A549 (cell line): ENCODE measurements around the gene CIRBP.

Source experiments
- CHD2 ChIP-seq: fragments of 150-350 bp; IDR thresholded peaks from 2 replicates; pipeline ENCODE4 v1.6.1; 2014; ENCODE audit warnings: low read length; ENCODE audit not compliant: partially characterized antibody
- CHD4 ChIP-seq: fragments of 200-600 bp; sonication (generic); IDR thresholded peaks from 2 replicates; pipeline ENCODE4 v1.6.1; 2016; ENCODE audit warnings: antibody characterized with exemption, mild to moderate bottlenecking, borderline replicate concordance
- ESRRA ChIP-seq: fragments of 150-350 bp; IDR thresholded peaks from 2 replicates; pipeline ENCODE4 v1.6.1; 2014; ENCODE audit warnings: mild to moderate bottlenecking, low read length, borderline replicate concordance
- HDAC2 ChIP-seq: fragments of 200-600 bp; sonication (generic); IDR thresholded peaks from 2 replicates; pipeline ENCODE4 v1.6.1; 2016
- JUNB ChIP-seq: fragments of >200 bp; sonication (Bioruptor Twin); formaldehyde crosslinking; IDR thresholded peaks from 2 replicates; pipeline ENCODE4 v1.6.1; 2016
- MAZ ChIP-seq: fragments of 150-350 bp; IDR thresholded peaks from 2 replicates; pipeline ENCODE4 v1.6.1; 2014; ENCODE audit warnings: antibody characterized with exemption, low read depth, low read length, borderline replicate concordance
- MYC ChIP-seq: IDR thresholded peaks from 2 replicates; pipeline ENCODE4 v1.6.1; 2012; ENCODE audit warnings: mild to moderate bottlenecking, inconsistent platforms, low read length, improper control_type of control experiment, borderline replicate concordance
- POLR2A ChIP-seq: IDR thresholded peaks from 2 replicates; pipeline ENCODE4 v1.6.1; 2012; ENCODE audit warnings: mild to moderate bottlenecking, low read length
- POLR2AphosphoS2 ChIP-seq: conservative IDR thresholded peaks from 2 replicates; pipeline ENCODE4 v1.6.1; 2012; ENCODE audit warnings: low read length, improper control_type of control experiment, inconsistent platforms
- RAD21 ChIP-seq, 2 experiments: fragments of >200 bp in 1 of 2; sonication (Bioruptor Twin) in 1 of 2; formaldehyde crosslinking in 1 of 2; IDR thresholded peaks in 1 of 2; conservative IDR thresholded peaks in 1 of 2; 2 replicates in 1 of 2; 3 replicates in 1 of 2; pipeline ENCODE4 v1.6.1; 2012 to 2018; ENCODE audit warnings: inconsistent platforms in 1 of 2
- TP53 ChIP-seq: fragments of 250-450 bp; sonication (Bioruptor Pico); IDR thresholded peaks from 2 replicates; pipeline ENCODE4 v1.5.0; 2021; ENCODE audit warnings: mild to moderate bottlenecking, moderate library complexity
- TF ChIP-seq, protein P1 (sequence below): fragments of >200 bp; sonication (Bioruptor Twin); formaldehyde crosslinking; IDR thresholded peaks from 3 replicates; pipeline ENCODE4 v1.5.1; 2016
- TF ChIP-seq, protein P2 (sequence below): fragments of 200-600 bp; sonication (generic); IDR thresholded peaks from 2 replicates; pipeline ENCODE4 v1.6.1; 2016; ENCODE audit warnings: antibody characterized with exemption, mild to moderate bottlenecking, moderate library complexity

DNA sequence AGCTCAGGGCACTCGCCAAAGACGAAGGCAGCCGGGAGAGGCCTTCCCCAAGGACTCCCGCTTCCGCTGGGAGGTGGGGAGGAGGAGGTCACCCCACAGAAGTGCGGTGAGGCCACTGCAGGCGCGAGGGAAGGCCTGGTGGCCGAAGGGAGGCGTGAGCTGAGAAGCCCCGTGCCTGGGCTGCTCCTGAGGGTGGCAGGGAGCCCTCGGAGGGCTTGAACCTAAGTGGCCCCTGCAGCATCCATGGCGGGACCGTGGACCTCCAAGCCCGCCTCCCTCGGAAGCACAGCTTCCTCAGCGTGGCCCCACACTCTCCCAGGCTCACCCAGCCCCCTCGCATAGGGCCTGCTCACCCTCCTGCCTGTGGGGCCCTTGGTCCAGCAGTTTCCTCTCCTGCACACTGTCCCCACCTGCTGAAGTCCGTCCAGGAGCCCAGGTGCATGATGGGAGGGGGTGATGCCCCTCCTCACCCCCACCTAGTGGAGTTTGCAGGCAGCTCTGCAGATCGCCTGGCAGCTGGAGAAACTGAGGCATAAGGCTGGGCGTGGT lies 42.5 kb downstream of the CIRBP start:
- TF ChIP-seq, protein P1, sequence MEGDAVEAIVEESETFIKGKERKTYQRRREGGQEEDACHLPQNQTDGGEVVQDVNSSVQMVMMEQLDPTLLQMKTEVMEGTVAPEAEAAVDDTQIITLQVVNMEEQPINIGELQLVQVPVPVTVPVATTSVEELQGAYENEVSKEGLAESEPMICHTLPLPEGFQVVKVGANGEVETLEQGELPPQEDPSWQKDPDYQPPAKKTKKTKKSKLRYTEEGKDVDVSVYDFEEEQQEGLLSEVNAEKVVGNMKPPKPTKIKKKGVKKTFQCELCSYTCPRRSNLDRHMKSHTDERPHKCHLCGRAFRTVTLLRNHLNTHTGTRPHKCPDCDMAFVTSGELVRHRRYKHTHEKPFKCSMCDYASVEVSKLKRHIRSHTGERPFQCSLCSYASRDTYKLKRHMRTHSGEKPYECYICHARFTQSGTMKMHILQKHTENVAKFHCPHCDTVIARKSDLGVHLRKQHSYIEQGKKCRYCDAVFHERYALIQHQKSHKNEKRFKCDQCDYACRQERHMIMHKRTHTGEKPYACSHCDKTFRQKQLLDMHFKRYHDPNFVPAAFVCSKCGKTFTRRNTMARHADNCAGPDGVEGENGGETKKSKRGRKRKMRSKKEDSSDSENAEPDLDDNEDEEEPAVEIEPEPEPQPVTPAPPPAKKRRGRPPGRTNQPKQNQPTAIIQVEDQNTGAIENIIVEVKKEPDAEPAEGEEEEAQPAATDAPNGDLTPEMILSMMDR, result no peak
- TF ChIP-seq, protein P2, sequence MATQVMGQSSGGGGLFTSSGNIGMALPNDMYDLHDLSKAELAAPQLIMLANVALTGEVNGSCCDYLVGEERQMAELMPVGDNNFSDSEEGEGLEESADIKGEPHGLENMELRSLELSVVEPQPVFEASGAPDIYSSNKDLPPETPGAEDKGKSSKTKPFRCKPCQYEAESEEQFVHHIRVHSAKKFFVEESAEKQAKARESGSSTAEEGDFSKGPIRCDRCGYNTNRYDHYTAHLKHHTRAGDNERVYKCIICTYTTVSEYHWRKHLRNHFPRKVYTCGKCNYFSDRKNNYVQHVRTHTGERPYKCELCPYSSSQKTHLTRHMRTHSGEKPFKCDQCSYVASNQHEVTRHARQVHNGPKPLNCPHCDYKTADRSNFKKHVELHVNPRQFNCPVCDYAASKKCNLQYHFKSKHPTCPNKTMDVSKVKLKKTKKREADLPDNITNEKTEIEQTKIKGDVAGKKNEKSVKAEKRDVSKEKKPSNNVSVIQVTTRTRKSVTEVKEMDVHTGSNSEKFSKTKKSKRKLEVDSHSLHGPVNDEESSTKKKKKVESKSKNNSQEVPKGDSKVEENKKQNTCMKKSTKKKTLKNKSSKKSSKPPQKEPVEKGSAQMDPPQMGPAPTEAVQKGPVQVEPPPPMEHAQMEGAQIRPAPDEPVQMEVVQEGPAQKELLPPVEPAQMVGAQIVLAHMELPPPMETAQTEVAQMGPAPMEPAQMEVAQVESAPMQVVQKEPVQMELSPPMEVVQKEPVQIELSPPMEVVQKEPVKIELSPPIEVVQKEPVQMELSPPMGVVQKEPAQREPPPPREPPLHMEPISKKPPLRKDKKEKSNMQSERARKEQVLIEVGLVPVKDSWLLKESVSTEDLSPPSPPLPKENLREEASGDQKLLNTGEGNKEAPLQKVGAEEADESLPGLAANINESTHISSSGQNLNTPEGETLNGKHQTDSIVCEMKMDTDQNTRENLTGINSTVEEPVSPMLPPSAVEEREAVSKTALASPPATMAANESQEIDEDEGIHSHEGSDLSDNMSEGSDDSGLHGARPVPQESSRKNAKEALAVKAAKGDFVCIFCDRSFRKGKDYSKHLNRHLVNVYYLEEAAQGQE, result no peak
- no peak for TF ChIP-seq TP53 (CRISPR knock-in tag)
- no peak for TF ChIP-seq CHD2
- no peak for TF ChIP-seq JUNB
- no peak for TF ChIP-seq MYC
- TF ChIP-seq ESRRA, result no peak
- TF ChIP-seq MAZ, result no peak
- TF ChIP-seq POLR2A, result no peak
- TF ChIP-seq HDAC2, result no peak
- no peak for TF ChIP-seq POLR2AphosphoS2
- no peak for TF ChIP-seq RAD21 (conservative IDR thresholded peaks at IDR 0.05 in 1 of 2, IDR thresholded peaks at IDR 0.05 in 1 of 2)
- TF ChIP-seq CHD4, result no peak
